ENCODE data around the gene BTN3A1. TPM values are rescaled to one million over a fixed set of nuclear protein-coding genes. Genes with fewer than 3 reads are reported as not detected.

Gene BTN3A1
- total RNA-seq, 2 donors from 2014 or later, result 57.3 to 62.8 TPM

DNA sequence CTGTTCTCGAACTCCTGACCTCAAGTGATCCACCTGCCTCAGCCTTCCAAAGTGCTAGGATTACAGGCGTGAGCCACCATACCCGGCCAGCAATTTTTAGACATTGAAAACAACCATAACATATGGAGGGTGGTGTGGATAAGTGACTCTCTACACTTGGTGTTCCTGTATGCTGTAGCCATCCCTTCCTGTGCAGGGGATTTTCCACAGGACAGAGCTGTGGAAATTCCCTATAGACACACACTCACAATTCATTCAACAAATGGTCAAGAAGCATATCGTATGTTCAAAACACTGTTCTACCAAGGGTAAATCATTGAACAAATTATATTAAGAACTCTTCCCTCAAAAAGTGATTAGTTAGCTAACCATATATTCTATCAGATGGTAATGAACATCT is 61.9 kb downstream of the BTN3A1 start:
- Mint-ChIP-seq H3K36me3 (ENCODE audit: insufficient read depth in 2 of 2) (peaks cover 23 to 49% of the 10 kb centered on the region in 2 donors), H3K27me3 (ENCODE audit: low read depth) (no peaks in the 10 kb centered on the region), H3K27ac (peak overlapping the region; percentile 82), H3K9me3 (peaks cover 0 to 2% of the 10 kb centered on the region in 2 donors), H3K4me3 (peak overlapping the region in 1 of 2 donors; percentile 4), H3K4me1 (ENCODE audit: low read depth) (peaks cover 39% of the 10 kb centered on the region)
- ATAC-seq (replicated peaks in 1 of 2) (no peak), DNase-seq (no peak)

GRCh38 chr6:26464416-26465131 is 62.5 kb downstream of the BTN3A1 start:
- ATAC-seq (replicated peaks in 1 of 2) (no peak), DNase-seq (no peak)
- H3K4me3 Mint-ChIP-seq, result peak overlapping the region in 1 of 2 donors; percentile 4
- peaks cover 20 to 48% of the 10 kb centered on the region in 2 donors for H3K36me3 Mint-ChIP-seq (ENCODE audit: insufficient read depth in 2 of 2)
- H3K9me3 Mint-ChIP-seq, result peaks cover 0 to 2% of the 10 kb centered on the region in 2 donors
- peaks cover 34% of the 10 kb centered on the region for H3K4me1 Mint-ChIP-seq (ENCODE audit: low read depth)
- H3K27ac Mint-ChIP-seq, result peak overlapping the region; percentile 82
- no peaks in the 10 kb centered on the region for H3K27me3 Mint-ChIP-seq (ENCODE audit: low read depth)

Other genes starting within 250 kb of the BTN3A1 start
- 10 to 100 TPM; 51.9 to 72.0 TPM for gene BTN3A2, start 37.1 kb upstream of the BTN3A1 start, total RNA-seq
- 10 to 100 TPM; 25.7 to 33.5 TPM for gene BTN2A2, start 19.2 kb upstream of the BTN3A1 start, total RNA-seq
- gene BTN3A3, start 38.2 kb downstream of the BTN3A1 start, total RNA-seq, result 10 to 100 TPM; 35.9 to 38.3 TPM
- 10 to 100 TPM; 24.3 to 25.7 TPM for gene BTN2A1, start 55.7 kb downstream of the BTN3A1 start, total RNA-seq
- gene BTN1A1, start 98.0 kb downstream of the BTN3A1 start, total RNA-seq, result under 1 TPM in 1 of 2 donors, not detected in 1; 0.10 TPM
- gene HMGN4, start 136.1 kb downstream of the BTN3A1 start, total RNA-seq, result 10 to 100 TPM; 84.7 to 90.9 TPM
- gene ABT1, start 194.7 kb downstream of the BTN3A1 start, total RNA-seq, result 10 to 100 TPM; 20.9 to 21.8 TPM

Data from activated T-cell treated with anti-CD3 and anti-CD28 coated beads, Interleukin-2, amount 50 U/mL, for 72 hours (primary cell).